SK-N-SH (cell line): ENCODE measurements around the gene SNRPD2.

Experiments
- CTCF ChIP-seq: fragments of 200-600 bp; sonication (generic); IDR thresholded peaks from 2 replicates; pipeline ENCODE4 v1.6.1; 2017; ENCODE audit warnings: antibody characterized with exemption, mild to moderate bottlenecking, moderate library complexity
- EP300 ChIP-seq, 2 experiments: IDR thresholded peaks; 2 replicates each; pipeline versions ENCODE4 v1.4.0 to v1.6.1; 2012; ENCODE audit warnings: borderline replicate concordance in 1 of 2, low read depth in 1 of 2, low read length in 1 of 2
- EZH2phosphoT487 ChIP-seq: fragments of 200-600 bp; sonication (generic); IDR thresholded peaks from 2 replicates; pipeline ENCODE4 v1.6.1; 2017; ENCODE audit warnings: low read depth, mixed run types, mild to moderate bottlenecking, antibody characterized with exemption, moderate library complexity, borderline replicate concordance
- MXI1 ChIP-seq: IDR thresholded peaks from 2 replicates; pipeline ENCODE4 v1.6.1; 2012; ENCODE audit warnings: mild to moderate bottlenecking, low read depth, low read length, improper control_type of control experiment
- POLR2AphosphoS5 ChIP-seq: IDR thresholded peaks from 2 replicates; pipeline ENCODE4 v1.6.1; 2012; ENCODE audit warnings: low read depth, low read length
- RAD21 ChIP-seq: IDR thresholded peaks from 2 replicates; pipeline ENCODE4 v1.6.1; 2012; ENCODE audit warnings: mild to moderate bottlenecking, low read length
- REST ChIP-seq: IDR thresholded peaks from 2 replicates; pipeline ENCODE4 v1.6.1; 2012; ENCODE audit warnings: mild to moderate bottlenecking, low read depth, low read length, moderate library complexity
- RXRA ChIP-seq: IDR thresholded peaks from 2 replicates; pipeline ENCODE4 v1.4.0; 2012; ENCODE audit warnings: low read depth, mild to moderate bottlenecking, borderline replicate concordance
- SIN3A ChIP-seq: IDR thresholded peaks from 2 replicates; pipeline ENCODE4 v1.6.1; 2012; ENCODE audit warnings: low read depth, mild to moderate bottlenecking, low read length, moderate library complexity, borderline replicate concordance
- TAF1 ChIP-seq: IDR thresholded peaks from 2 replicates; pipeline ENCODE4 v1.6.1; 2012; ENCODE audit warnings: low read depth, mild to moderate bottlenecking, low read length, moderate library complexity, borderline replicate concordance
- TEAD4 ChIP-seq: IDR thresholded peaks from 2 replicates; pipeline ENCODE4 v1.4.0; 2012; ENCODE audit warnings: mild to moderate bottlenecking, borderline replicate concordance; ENCODE audit not compliant: insufficient read depth

GRCh38 chr19:45670670-45671453 is 20.9 kb downstream of the SNRPD2 start:
- no peak for TF ChIP-seq CTCF
- no peak for TF ChIP-seq SIN3A
- no peak for TF ChIP-seq POLR2AphosphoS5
- no peak for TF ChIP-seq EP300 (IDR thresholded peaks at IDR 0.05; ENCODE audit: borderline replicate concordance in 1 of 2, low read depth in 1 of 2, low read length in 1 of 2)
- no peak for TF ChIP-seq TEAD4
- TF ChIP-seq EZH2phosphoT487 = no peak
- TF ChIP-seq REST = no peak
- no peak for TF ChIP-seq MXI1
- no peak for TF ChIP-seq TAF1
- no peak for TF ChIP-seq RXRA
- no peak for TF ChIP-seq RAD21
